Loucy (cell line): ENCODE results near the gene TUBGCP3.
"Not testable (repeated sequence)": the region's sequence is repeated elsewhere in the genome, so short reads cannot be mapped to it uniquely, and the experiment has no call there.

Experiments
- H2AFZ ChIP-seq: fragments of 200-600 bp; sonication (generic); 2 replicates; pipeline ENCODE4 v1.6.0; 2016; ENCODE audit warnings: antibody characterized with exemption, mild to moderate bottlenecking, low read length, moderate library complexity
- H3F3A ChIP-seq: fragments of 200-600 bp; 2 replicates; pipeline ENCODE4 v1.6.0; 2016; ENCODE audit warnings: antibody characterized with exemption, low read depth, mild to moderate bottlenecking
- H3K27me3 ChIP-seq: fragments of 200-600 bp; sonication (generic); 2 replicates; pipeline ENCODE4 v1.6.1; 2014; ENCODE audit warnings: low read length, mild to moderate bottlenecking; ENCODE audit not compliant: insufficient read depth, poor library complexity, severe bottlenecking
- H3K36me3 ChIP-seq: fragments of 200-600 bp; sonication (generic); 2 replicates; pipeline ENCODE4 v1.6.1; 2016; ENCODE audit warnings: low read length; ENCODE audit not compliant: insufficient read depth
- H3K4me1 ChIP-seq: fragments of 200-600 bp; sonication (generic); 2 replicates; pipeline ENCODE4 v1.5.1; 2014; ENCODE audit warnings: low read length, mild to moderate bottlenecking; ENCODE audit not compliant: insufficient read depth, poor library complexity, severe bottlenecking
- H3K4me2 ChIP-seq: fragments of 200-600 bp; sonication (generic); 2 replicates; pipeline ENCODE4 v1.6.0; 2014; ENCODE audit warnings: antibody characterized with exemption, low read length, low read depth, mild to moderate bottlenecking; ENCODE audit not compliant: poor library complexity, severe bottlenecking
- H3K4me3 ChIP-seq: fragments of 200-600 bp; sonication (generic); 2 replicates; pipeline ENCODE4 v1.5.1; 2014; ENCODE audit warnings: low read length, mild to moderate bottlenecking, mixed read lengths; ENCODE audit not compliant: poor library complexity, severe bottlenecking
- H3K79me2 ChIP-seq: fragments of 200-600 bp; sonication (generic); 2 replicates; pipeline ENCODE4 v1.6.1; 2014; ENCODE audit warnings: low read length; ENCODE audit not compliant: insufficient read depth
- H3K9ac ChIP-seq: fragments of 200-600 bp; sonication (generic); 2 replicates; pipeline ENCODE4 v1.6.0; 2014; ENCODE audit warnings: mild to moderate bottlenecking, low read depth, low read length, moderate library complexity; ENCODE audit not compliant: poor library complexity, severe bottlenecking
- H3K9me2 ChIP-seq: fragments of 200-600 bp; sonication (generic); replicated peaks from 2 replicates; pipeline ENCODE4 v1.6.1; 2016; ENCODE audit warnings: low read depth, low read length, mixed read lengths
- H3K9me3 ChIP-seq: fragments of 200-600 bp; sonication (generic); 2 replicates; pipeline ENCODE4 v1.6.1; 2014; ENCODE audit warnings: mild to moderate bottlenecking, antibody characterized with exemption, low read length, low read depth; ENCODE audit not compliant: insufficient read depth
- H4K20me1 ChIP-seq: fragments of 200-600 bp; sonication (generic); 2 replicates; pipeline ENCODE4 v1.6.0; 2014; ENCODE audit warnings: antibody characterized with exemption, low read length, mild to moderate bottlenecking; ENCODE audit not compliant: insufficient read depth, poor library complexity, severe bottlenecking
- CTCF ChIP-seq: fragments of 200-600 bp; sonication (generic); conservative IDR thresholded peaks from 2 replicates; pipeline ENCODE4 v1.5.1; 2014; ENCODE audit warnings: mild to moderate bottlenecking, antibody characterized with exemption, low read length
- EZH2phosphoT487 ChIP-seq: fragments of 200-600 bp; IDR thresholded peaks from 2 replicates; pipeline ENCODE4 v1.6.1; 2018; ENCODE audit warnings: antibody characterized with exemption, mild to moderate bottlenecking, moderate library complexity, borderline replicate concordance

Gene TUBGCP3

GRCh38 chr13:112487127-112487517, 100.8 kb downstream of the TUBGCP3 start:
- no peaks in the 10 kb centered on the region for H3K9me3 ChIP-seq
- H3K9ac ChIP-seq = no peak overlapping the region
- no peaks in the 10 kb centered on the region for H3K27me3 ChIP-seq
- H3F3A ChIP-seq = no peaks in the 10 kb centered on the region
- H3K4me3 ChIP-seq = no peak overlapping the region
- no peak overlapping the region for H3K4me2 ChIP-seq
- H2AFZ ChIP-seq = no peak overlapping the region
- no peaks in the 10 kb centered on the region for H3K79me2 ChIP-seq
- H3K4me1 ChIP-seq = peaks cover 4% of the 10 kb centered on the region
- H4K20me1 ChIP-seq = no peaks in the 10 kb centered on the region
- H3K36me3 ChIP-seq = peaks cover 9% of the 10 kb centered on the region; the same call in 1 of the 2 replicates
- TF ChIP-seq EZH2phosphoT487 (no peak), CTCF (no peak)
- no peaks in the 10 kb centered on the region for H3K9me2 ChIP-seq

GRCh38 chr13:112486386-112487126, 101.4 kb downstream of the TUBGCP3 start:
- no peaks in the 10 kb centered on the region for H3F3A ChIP-seq
- no peaks in the 10 kb centered on the region for H3K27me3 ChIP-seq

GRCh38 chr13:112485814-112486213, 102.1 kb downstream of the TUBGCP3 start:
- not testable (repeated sequence) for H3K4me1 ChIP-seq, H3K9me2 ChIP-seq, H3K9me3 ChIP-seq, H3K27me3 ChIP-seq, H3K4me2 ChIP-seq, H3K4me3 ChIP-seq, H3K9ac ChIP-seq, H2AFZ ChIP-seq, H4K20me1 ChIP-seq, H3K36me3 ChIP-seq, H3K79me2 ChIP-seq, H3F3A ChIP-seq

More at GRCh38 chr13:112486386-112487126, 101.4 kb downstream of the TUBGCP3 start:
- H3K4me2 ChIP-seq = no peak overlapping the region
- H3K4me1 ChIP-seq = peaks cover 3% of the 10 kb centered on the region
- TF ChIP-seq CTCF = no peak
- TF ChIP-seq EZH2phosphoT487 = no peak
- H3K79me2 ChIP-seq = no peaks in the 10 kb centered on the region
- no peaks in the 10 kb centered on the region for H3K9me2 ChIP-seq
- peaks cover 9% of the 10 kb centered on the region; the same call in 1 of the 2 replicates for H3K36me3 ChIP-seq
- H4K20me1 ChIP-seq = no peaks in the 10 kb centered on the region
- no peak overlapping the region for H2AFZ ChIP-seq
- H3K9me3 ChIP-seq = no peaks in the 10 kb centered on the region
- H3K4me3 ChIP-seq = no peak overlapping the region
- H3K9ac ChIP-seq = no peak overlapping the region

GRCh38 chr13:112483299-112483698, 104.7 kb downstream of the TUBGCP3 start:
- Histone ChIP-seq H3K4me1 (no peaks in the 10 kb centered on the region), H3K36me3 (peaks cover 9% of the 10 kb centered on the region; the same call in 1 of the 2 replicates), H3K9me3 (no peaks in the 10 kb centered on the region), H3K9me2 (no peaks in the 10 kb centered on the region), H3K9ac (no peak overlapping the region), H3K4me3 (no peak overlapping the region), H3K79me2 (no peaks in the 10 kb centered on the region), H3F3A (no peaks in the 10 kb centered on the region), H3K27me3 (no peaks in the 10 kb centered on the region), H2AFZ (no peak overlapping the region), H3K4me2 (no peak overlapping the region), H4K20me1 (no peaks in the 10 kb centered on the region)
- TF ChIP-seq EZH2phosphoT487 (no peak), CTCF (no peak)
